ENCODE results near the gene DNASE1L3. TPM values are rescaled to one million over a fixed set of nuclear protein-coding genes. Genes with fewer than 3 reads are reported as not detected.
A peak's percentile ranks its signal among the peaks of the same experiment; 100 is the strongest.

Gene DNASE1L3
- total and polyA plus RNA-seq, 2 experiments from 2014 or later = not detected

DNA sequence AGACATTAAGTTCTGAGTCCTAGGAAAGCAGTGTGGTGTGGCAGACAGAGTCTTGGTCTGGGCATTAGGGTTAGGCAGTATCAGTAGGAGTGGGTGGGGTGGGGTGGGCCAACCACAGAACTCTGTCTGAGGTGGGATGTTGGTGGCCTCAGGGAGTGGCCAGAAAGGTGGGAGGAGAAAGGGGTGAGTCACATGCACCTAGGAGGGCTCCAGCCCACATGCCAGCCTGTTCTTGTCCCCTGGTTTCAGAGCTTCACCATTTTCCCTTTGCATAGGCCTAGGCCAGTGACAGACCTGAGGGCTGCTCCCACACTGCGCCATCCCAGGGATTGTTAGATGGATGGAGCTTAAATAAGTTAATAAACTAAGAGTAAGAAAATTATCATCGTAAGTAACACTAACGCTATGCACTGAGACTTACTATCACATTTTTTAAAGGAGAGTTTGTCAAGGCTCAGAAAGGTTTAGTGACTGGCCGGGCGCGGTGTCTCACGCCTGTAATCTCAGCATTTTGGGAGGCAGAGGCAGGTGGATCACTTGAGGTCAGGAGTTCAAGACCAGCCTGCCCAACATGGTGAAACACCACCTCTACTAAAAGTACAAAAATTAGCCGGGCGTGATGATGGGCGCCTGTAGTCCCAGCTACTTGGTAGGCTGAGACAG is 33.8 kb downstream of the DNASE1L3 start:
- Histone ChIP-seq H3K36me3 (ENCODE audit: low read depth) (peaks cover 2% of the 10 kb centered on the region; the same call in 1 of the 2 replicates), H4K20me1 (ENCODE audit: insufficient read depth) (no peaks in the 10 kb centered on the region), H3K79me2 (ENCODE audit: insufficient read depth) (no peaks in the 10 kb centered on the region), H3F3A (ENCODE audit: insufficient read depth) (peaks cover 22% of the 10 kb centered on the region), H3K4me1 (ENCODE audit: insufficient read depth) (peaks cover 6% of the 10 kb centered on the region; the same call in 1 of the 2 replicates), H2AFZ (no peak overlapping the region), H3K4me2 (ENCODE audit: unreplicated experiment) (peak overlapping the region; percentile 79), H3K9me3 (ENCODE audit: low read depth) (no peaks in the 10 kb centered on the region), H3K4me3 (no peak overlapping the region), H3K27me3 (replicated peaks; ENCODE audit: insufficient read depth) (no peaks in the 10 kb centered on the region), H3K9ac (peak overlapping the region; percentile 64; the same call in 1 of the 2 replicates), H3K9me2 (ENCODE audit: insufficient read depth) (no peaks in the 10 kb centered on the region), H3K27ac (no peak overlapping the region)
- TF ChIP-seq EZH2phosphoT487 (IDR thresholded peaks at IDR 0.05; ENCODE audit: insufficient read depth, low read depth) (no peak), EZH2 (IDR thresholded peaks at IDR 0.05; ENCODE audit: insufficient read depth, poor library complexity, severe bottlenecking) (no peak)
- DNase-seq = peak; percentile 24
- in situ Hi-C loops (cut with MboI) = no loop called here
- 89% methylated on average over 10 of the region's 10 CpGs for WGBS, 2 experiments (ENCODE audit: low coverage in 1 of 2, low lambda C conversion rate in 2 of 2, missing lambda C conversion rate in 2 of 2)

GRCh38 chr3:58176185-58176530 is 34.6 kb downstream of the DNASE1L3 start:
- Histone ChIP-seq H3K4me3 (no peak overlapping the region), H3K4me1 (ENCODE audit: insufficient read depth) (peaks cover 6% of the 10 kb centered on the region; the same call in 1 of the 2 replicates), H4K20me1 (ENCODE audit: insufficient read depth) (no peaks in the 10 kb centered on the region), H3K4me2 (ENCODE audit: unreplicated experiment) (no peak overlapping the region), H3K27ac (no peak overlapping the region), H3K9ac (no peak overlapping the region), H3K36me3 (ENCODE audit: low read depth) (peaks cover 7% of the 10 kb centered on the region; the same call in 1 of the 2 replicates), H3F3A (ENCODE audit: insufficient read depth) (peaks cover 22% of the 10 kb centered on the region), H3K9me3 (ENCODE audit: low read depth) (no peaks in the 10 kb centered on the region), H3K27me3 (replicated peaks; ENCODE audit: insufficient read depth) (no peaks in the 10 kb centered on the region), H2AFZ (no peak overlapping the region), H3K79me2 (ENCODE audit: insufficient read depth) (no peaks in the 10 kb centered on the region), H3K9me2 (ENCODE audit: insufficient read depth) (no peaks in the 10 kb centered on the region)
- DNase-seq = no peak
- whole genome bisulfite sequencing, 2 experiments (ENCODE audit: low coverage in 1 of 2, low lambda C conversion rate in 2 of 2, missing lambda C conversion rate in 2 of 2) = 96 to 98% methylated on average over 3 of the region's 3 CpGs
- in situ Hi-C loops (cut with MboI) = no loop called here
- TF ChIP-seq EZH2phosphoT487 (IDR thresholded peaks at IDR 0.05; ENCODE audit: insufficient read depth, low read depth) (no peak), EZH2 (IDR thresholded peaks at IDR 0.05; ENCODE audit: insufficient read depth, poor library complexity, severe bottlenecking) (no peak)

GRCh38 chr3:58175437-58176184 is 35.2 kb downstream of the DNASE1L3 start:
- Histone ChIP-seq H3K4me3 (no peak overlapping the region), H2AFZ (0 out of 2 replicates have a peak overlapping the region, but pooled peaks have one; percentile 17), H3K27ac (no peak overlapping the region), H3K4me2 (ENCODE audit: unreplicated experiment) (no peak overlapping the region), H3K9me3 (ENCODE audit: low read depth) (no peaks in the 10 kb centered on the region), H3K36me3 (ENCODE audit: low read depth) (peaks cover 11% of the 10 kb centered on the region), H3K27me3 (replicated peaks; ENCODE audit: insufficient read depth) (no peaks in the 10 kb centered on the region), H3F3A (ENCODE audit: insufficient read depth) (peaks cover 24% of the 10 kb centered on the region), H3K4me1 (ENCODE audit: insufficient read depth) (peaks cover 6% of the 10 kb centered on the region; the same call in 1 of the 2 replicates), H4K20me1 (ENCODE audit: insufficient read depth) (no peaks in the 10 kb centered on the region), H3K79me2 (ENCODE audit: insufficient read depth) (no peaks in the 10 kb centered on the region), H3K9me2 (ENCODE audit: insufficient read depth) (no peaks in the 10 kb centered on the region), H3K9ac (peak overlapping the region; percentile 18)
- DNase-seq = peak; percentile 39
- in situ Hi-C loops (cut with MboI) = no loop called here
- TF ChIP-seq EZH2phosphoT487 (IDR thresholded peaks at IDR 0.05; ENCODE audit: insufficient read depth, low read depth) (no peak), EZH2 (IDR thresholded peaks at IDR 0.05; ENCODE audit: insufficient read depth, poor library complexity, severe bottlenecking) (no peak)
- 45 to 49% methylated on average over 18 of the region's 18 CpGs for WGBS, 2 experiments (ENCODE audit: low coverage in 1 of 2, low lambda C conversion rate in 2 of 2, missing lambda C conversion rate in 2 of 2)

GRCh38 chr3:58175187-58175436 is 35.7 kb downstream of the DNASE1L3 start:
- Histone ChIP-seq H3F3A (ENCODE audit: insufficient read depth) (peaks cover 29% of the 10 kb centered on the region), H3K27ac (no peak overlapping the region), H3K4me1 (ENCODE audit: insufficient read depth) (peaks cover 6% of the 10 kb centered on the region; the same call in 1 of the 2 replicates), H4K20me1 (ENCODE audit: insufficient read depth) (no peaks in the 10 kb centered on the region), H3K4me2 (ENCODE audit: unreplicated experiment) (no peak overlapping the region), H3K9me2 (ENCODE audit: insufficient read depth) (no peaks in the 10 kb centered on the region), H2AFZ (0 out of 2 replicates have a peak overlapping the region, but pooled peaks have one; percentile 17), H3K36me3 (ENCODE audit: low read depth) (peaks cover 16% of the 10 kb centered on the region), H3K4me3 (no peak overlapping the region), H3K9me3 (ENCODE audit: low read depth) (no peaks in the 10 kb centered on the region), H3K9ac (peak overlapping the region; percentile 18), H3K27me3 (replicated peaks; ENCODE audit: insufficient read depth) (no peaks in the 10 kb centered on the region), H3K79me2 (ENCODE audit: insufficient read depth) (no peaks in the 10 kb centered on the region)
- in situ Hi-C loops (cut with MboI) = no loop called here
- WGBS, 2 experiments (ENCODE audit: low coverage in 1 of 2, low lambda C conversion rate in 2 of 2, missing lambda C conversion rate in 2 of 2) = 32 to 41% methylated on average over 3 of the region's 3 CpGs
- TF ChIP-seq EZH2phosphoT487 (IDR thresholded peaks at IDR 0.05; ENCODE audit: insufficient read depth, low read depth) = no peak
- no peak for TF ChIP-seq EZH2 (IDR thresholded peaks at IDR 0.05; ENCODE audit: insufficient read depth, poor library complexity, severe bottlenecking)
- no peak for DNase-seq
